ENCODE results near the gene HTR1D. TPM values are rescaled to one million over a fixed set of nuclear protein-coding genes. Genes with fewer than 3 reads are reported as not detected.

Gene HTR1D
- total RNA-seq, 4 donors from 2014 or later = 0.46 TPM; not detected in 3

DNA sequence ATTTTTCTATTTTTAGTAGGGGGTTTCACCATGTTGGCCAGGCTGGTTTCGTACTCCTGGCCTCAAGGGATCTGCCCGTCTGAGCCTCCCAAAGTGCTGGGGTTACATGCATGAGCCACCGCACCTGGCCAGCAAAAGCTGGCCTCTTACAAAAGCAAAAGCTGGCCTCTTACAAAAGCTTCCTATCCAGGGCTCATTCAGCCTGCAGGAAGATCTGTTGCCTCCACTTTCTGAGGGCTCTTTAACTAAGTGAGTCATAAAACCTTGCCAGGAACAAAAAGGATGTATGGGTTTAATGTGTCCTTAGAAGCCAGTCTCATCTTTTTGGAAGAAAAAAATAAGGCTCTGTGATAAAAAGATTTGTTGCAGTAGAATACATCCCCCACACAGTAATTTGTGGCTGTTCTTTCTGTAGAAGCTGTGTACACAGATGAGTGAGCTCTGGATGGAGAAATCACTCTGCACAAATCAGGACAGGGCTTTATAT lies 15.0 kb downstream of the HTR1D start:
- Histone ChIP-seq H3K9me3 (no peaks in the 10 kb centered on the region), H3K27me3 (peaks cover 35% of the 10 kb centered on the region), H3K36me3 (no peaks in the 10 kb centered on the region), H3K27ac (no peak overlapping the region), H3K4me3 (no peak overlapping the region), H3K4me1 (no peaks in the 10 kb centered on the region)
- no peak for ATAC-seq
- 40% methylated on average over 1 of the region's 3 CpGs; no CpG with 5 or more reads in 1 of the 2 donors for WGBS, 2 donors (ENCODE audit: low coverage in 1 of 2)
- TF ChIP-seq POLR2A (IDR thresholded peaks at IDR 0.05) (no peak), EP300 (IDR thresholded peaks at IDR 0.05) (no peak), POLR2AphosphoS5 (IDR thresholded peaks at IDR 0.05) (no peak)
- TF ChIP-seq, protein P1, sequence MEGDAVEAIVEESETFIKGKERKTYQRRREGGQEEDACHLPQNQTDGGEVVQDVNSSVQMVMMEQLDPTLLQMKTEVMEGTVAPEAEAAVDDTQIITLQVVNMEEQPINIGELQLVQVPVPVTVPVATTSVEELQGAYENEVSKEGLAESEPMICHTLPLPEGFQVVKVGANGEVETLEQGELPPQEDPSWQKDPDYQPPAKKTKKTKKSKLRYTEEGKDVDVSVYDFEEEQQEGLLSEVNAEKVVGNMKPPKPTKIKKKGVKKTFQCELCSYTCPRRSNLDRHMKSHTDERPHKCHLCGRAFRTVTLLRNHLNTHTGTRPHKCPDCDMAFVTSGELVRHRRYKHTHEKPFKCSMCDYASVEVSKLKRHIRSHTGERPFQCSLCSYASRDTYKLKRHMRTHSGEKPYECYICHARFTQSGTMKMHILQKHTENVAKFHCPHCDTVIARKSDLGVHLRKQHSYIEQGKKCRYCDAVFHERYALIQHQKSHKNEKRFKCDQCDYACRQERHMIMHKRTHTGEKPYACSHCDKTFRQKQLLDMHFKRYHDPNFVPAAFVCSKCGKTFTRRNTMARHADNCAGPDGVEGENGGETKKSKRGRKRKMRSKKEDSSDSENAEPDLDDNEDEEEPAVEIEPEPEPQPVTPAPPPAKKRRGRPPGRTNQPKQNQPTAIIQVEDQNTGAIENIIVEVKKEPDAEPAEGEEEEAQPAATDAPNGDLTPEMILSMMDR (IDR thresholded peaks at IDR 0.05) = no peak

DNA sequence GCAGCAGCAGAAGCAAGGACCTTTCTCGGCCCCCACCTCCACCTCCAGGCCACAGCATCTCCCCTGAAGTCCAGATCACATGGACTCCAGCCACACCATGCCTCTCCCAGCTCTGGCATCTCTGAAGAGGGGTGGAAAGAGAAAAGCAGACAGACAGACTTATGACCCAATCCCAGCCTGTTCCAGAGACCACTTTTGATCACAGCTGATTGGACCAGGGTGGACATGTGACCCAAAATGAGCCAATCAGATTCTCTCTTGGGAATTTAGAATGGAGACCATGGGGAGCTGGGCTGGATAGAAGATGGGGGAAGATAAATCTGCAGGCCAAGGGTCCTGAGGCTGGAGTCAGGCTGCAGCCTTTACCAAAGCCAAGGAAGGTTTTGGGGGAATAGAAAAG lies 16.4 kb downstream of the HTR1D start:
- 80 to 100% methylated on average over 1 of the region's 1 CpG for WGBS, 2 donors (ENCODE audit: low coverage in 1 of 2)
- Histone ChIP-seq H3K4me1 (no peaks in the 10 kb centered on the region), H3K36me3 (no peaks in the 10 kb centered on the region), H3K27me3 (peaks cover 30% of the 10 kb centered on the region), H3K4me3 (no peak overlapping the region), H3K9me3 (no peaks in the 10 kb centered on the region), H3K27ac (no peak overlapping the region)
- TF ChIP-seq POLR2A (IDR thresholded peaks at IDR 0.05) = no peak
- TF ChIP-seq EP300 (IDR thresholded peaks at IDR 0.05) = no peak
- no peak for TF ChIP-seq POLR2AphosphoS5 (IDR thresholded peaks at IDR 0.05)
- TF ChIP-seq, protein P1 (IDR thresholded peaks at IDR 0.05) = no peak
- no peak for ATAC-seq

DNA sequence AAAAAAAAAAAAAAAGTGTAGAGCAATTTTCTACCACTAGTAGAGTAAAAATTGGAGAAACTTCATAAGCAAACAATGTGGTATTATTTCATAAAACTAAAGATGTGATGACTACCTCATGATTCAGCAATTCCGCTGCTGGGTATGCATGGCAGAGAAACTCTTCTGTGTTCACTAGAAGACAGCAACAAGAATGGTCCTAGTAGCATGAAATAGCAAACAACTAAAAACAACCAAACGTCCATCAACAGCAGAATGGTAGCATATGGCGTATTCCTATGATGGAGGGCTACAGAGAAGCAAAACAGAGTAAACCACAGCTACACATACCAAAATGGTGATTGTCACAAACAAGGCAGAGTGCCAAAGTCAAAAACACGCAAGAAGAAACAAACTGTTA lies 18.9 kb downstream of the HTR1D start:
- H3K27me3 ChIP-seq = peaks cover 27% of the 10 kb centered on the region
- ATAC-seq = no peak
- no peaks in the 10 kb centered on the region for H3K36me3 ChIP-seq
- no peaks in the 10 kb centered on the region for H3K9me3 ChIP-seq
- H3K27ac ChIP-seq = no peak overlapping the region
- WGBS, 2 donors (ENCODE audit: low coverage in 1 of 2) = 55 to 71% methylated on average over 4 of the region's 4 CpGs
- no peaks in the 10 kb centered on the region for H3K4me1 ChIP-seq
- TF ChIP-seq EP300 (IDR thresholded peaks at IDR 0.05) = no peak
- TF ChIP-seq POLR2A (IDR thresholded peaks at IDR 0.05) = no peak
- TF ChIP-seq, protein P1 (IDR thresholded peaks at IDR 0.05) = no peak
- no peak overlapping the region for H3K4me3 ChIP-seq

DNA sequence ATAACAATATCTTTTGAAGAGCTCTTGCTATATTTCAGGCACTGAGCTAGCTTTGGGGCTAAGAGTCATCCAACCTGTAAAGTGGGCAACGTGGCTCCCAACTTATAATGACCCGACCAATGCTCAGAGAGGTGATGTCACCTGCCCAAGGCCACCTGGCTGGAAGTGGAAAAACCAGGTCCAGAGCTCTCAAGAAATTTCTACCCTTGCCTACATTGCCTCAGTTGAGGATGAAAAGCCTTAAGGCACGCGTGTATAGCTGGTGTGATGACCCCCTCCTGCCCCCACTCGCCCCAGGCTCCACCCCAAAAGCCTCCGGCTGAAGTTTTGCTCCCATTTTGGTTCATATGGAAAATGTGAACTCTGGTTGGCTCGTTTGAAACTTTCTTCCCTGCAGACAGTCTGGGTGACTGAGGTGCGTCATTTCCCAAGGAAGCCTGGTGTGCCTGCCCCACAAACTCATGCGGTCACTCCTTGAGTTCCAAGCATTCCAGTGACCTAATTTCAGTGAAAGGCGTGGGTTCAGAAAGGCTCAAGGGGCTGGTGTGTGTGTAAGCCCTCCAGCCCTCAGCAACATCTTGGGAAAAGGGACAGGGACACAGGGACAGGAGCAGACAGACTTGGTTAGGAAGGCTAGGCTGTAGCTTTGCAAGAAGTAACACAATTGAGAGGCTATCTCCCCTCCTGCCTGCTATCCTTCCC lies 20.5 kb downstream of the HTR1D start:
- H3K9me3 ChIP-seq = no peaks in the 10 kb centered on the region
- no peak for ATAC-seq
- H3K36me3 ChIP-seq = no peaks in the 10 kb centered on the region
- no peak overlapping the region for H3K27ac ChIP-seq
- 47 to 70% methylated on average over 2 to 3 of the region's 10 CpGs for WGBS, 2 donors (ENCODE audit: low coverage in 1 of 2)
- peaks cover 23% of the 10 kb centered on the region for H3K27me3 ChIP-seq
- no peaks in the 10 kb centered on the region for H3K4me1 ChIP-seq
- H3K4me3 ChIP-seq = no peak overlapping the region
- no peak for TF ChIP-seq EP300 (IDR thresholded peaks at IDR 0.05)
- TF ChIP-seq, protein P1 (IDR thresholded peaks at IDR 0.05) = no peak
- no peak for TF ChIP-seq POLR2AphosphoS5 (IDR thresholded peaks at IDR 0.05)
- TF ChIP-seq POLR2A (IDR thresholded peaks at IDR 0.05) = no peak
